Type B pancreatic cell (in vitro differentiated cells): Measurements from ENCODE around the gene TSFM. TPM values are rescaled to one million over a fixed set of nuclear protein-coding genes. Genes with fewer than 3 reads are reported as not detected.

Experiments
- DNase-seq: peaks from one replicate; pipeline ENCODE4 v3.0.0; 2021; ENCODE audit warnings: mixed read lengths; ENCODE audit not compliant: unreplicated experiment; ENCODE audit errors: extremely low spot score
- H3K27ac Mint-ChIP-seq: 2 replicates; pipeline ENCODE4 v1.8.0; 2021; ENCODE audit warnings: mild to moderate bottlenecking, mixed read lengths
- H3K27me3 Mint-ChIP-seq: 2 replicates; pipeline ENCODE4 v1.8.0; 2021; ENCODE audit warnings: mixed read lengths
- H3K36me3 Mint-ChIP-seq: 2 replicates; pipeline ENCODE4 v1.8.0; 2021; ENCODE audit warnings: mixed read lengths
- H3K4me1 Mint-ChIP-seq: one replicate; pipeline ENCODE4 v1.8.0; 2021; ENCODE audit warnings: mixed read lengths; ENCODE audit not compliant: unreplicated experiment
- H3K4me3 Mint-ChIP-seq: 2 replicates; pipeline ENCODE4 v1.8.0; 2021; ENCODE audit warnings: mild to moderate bottlenecking, mixed read lengths
- H3K9me3 Mint-ChIP-seq: 2 replicates; pipeline ENCODE4 v1.8.0; 2021; ENCODE audit warnings: mixed read lengths
- CTCF ChIP-seq: fragments of 200-600 bp; sonication (generic); conservative IDR thresholded peaks from 2 replicates; pipeline ENCODE4 v1.5.0; 2021; ENCODE audit warnings: antibody characterized with exemption, mild to moderate bottlenecking
- total RNA-seq: library from RNA; stranded (reverse); gene quantifications from 2 replicates; pipeline ENCODE4 v1.2.1, GENCODE V29; 2021; ENCODE audit warnings: low replicate concordance

The TSFM gene
- total RNA-seq, 1 donor from 2014 or later: 33.0 TPM

GRCh38 chr12:57808351-57808750 lies 25.8 kb downstream of the TSFM start:
- Mint-ChIP-seq H3K4me1 (no peaks in the 10 kb centered on the region), H3K27me3 (no peaks in the 10 kb centered on the region), H3K27ac (no peak overlapping the region), H3K36me3 (no peaks in the 10 kb centered on the region), H3K4me3 (no peak overlapping the region), H3K9me3 (no peaks in the 10 kb centered on the region)
- TF ChIP-seq CTCF: no peak
- no peak for DNase-seq

DNA sequence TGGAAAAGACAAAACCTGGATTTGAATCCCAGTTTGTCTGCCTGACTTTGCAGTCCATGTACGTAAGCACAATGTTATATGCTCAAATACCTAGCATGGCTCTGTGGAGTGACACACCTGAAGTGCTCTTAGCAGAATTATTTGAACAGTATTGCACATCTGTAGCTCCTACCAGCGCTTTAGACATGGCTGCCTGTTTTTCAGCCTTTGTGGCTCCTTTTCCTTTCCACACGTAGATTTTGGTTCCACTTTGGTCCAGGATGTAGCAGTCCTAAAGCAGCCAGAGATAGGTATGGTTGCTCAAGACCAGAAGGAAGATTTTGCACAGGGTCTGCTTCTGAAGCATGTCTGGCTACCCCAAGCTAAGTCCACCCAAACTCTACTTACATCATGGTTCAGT lies 26.8 kb downstream of the TSFM start:
- no peak for DNase-seq
- Mint-ChIP-seq H3K27me3 (no peaks in the 10 kb centered on the region), H3K9me3 (no peaks in the 10 kb centered on the region), H3K27ac (no peak overlapping the region), H3K4me1 (no peaks in the 10 kb centered on the region), H3K36me3 (no peaks in the 10 kb centered on the region), H3K4me3 (no peak overlapping the region)
- TF ChIP-seq CTCF: no peak

GRCh38 chr12:57810450-57810849 lies 27.9 kb downstream of the TSFM start:
- no peak for DNase-seq
- Mint-ChIP-seq H3K27me3 (no peaks in the 10 kb centered on the region), H3K4me1 (no peaks in the 10 kb centered on the region), H3K4me3 (no peak overlapping the region), H3K27ac (no peak overlapping the region), H3K9me3 (no peaks in the 10 kb centered on the region), H3K36me3 (no peaks in the 10 kb centered on the region)
- no peak for TF ChIP-seq CTCF

- no peak for DNase-seq
- H3K9me3 Mint-ChIP-seq: no peaks in the 10 kb centered on the region
- H3K4me3 Mint-ChIP-seq: no peak overlapping the region
- H3K27me3 Mint-ChIP-seq: no peaks in the 10 kb centered on the region
- H3K4me1 Mint-ChIP-seq: no peaks in the 10 kb centered on the region
- no peaks in the 10 kb centered on the region for H3K36me3 Mint-ChIP-seq
- no peak for TF ChIP-seq CTCF
- no peak overlapping the region for H3K27ac Mint-ChIP-seq
Measured at GRCh38 chr12:57811028-57811755, 28.6 kb downstream of the TSFM start.

- no peak overlapping the region for H3K4me3 Mint-ChIP-seq
- no peak for TF ChIP-seq CTCF
- no peaks in the 10 kb centered on the region for H3K36me3 Mint-ChIP-seq
- H3K27me3 Mint-ChIP-seq: no peaks in the 10 kb centered on the region
- no peak overlapping the region for H3K27ac Mint-ChIP-seq
- H3K9me3 Mint-ChIP-seq: no peaks in the 10 kb centered on the region
- H3K4me1 Mint-ChIP-seq: peaks cover 1% of the 10 kb centered on the region
- DNase-seq: no peak
Measured at GRCh38 chr12:57813111-57813970, 30.8 kb downstream of the TSFM start.
